HEK293T (cell line): Measurements from ENCODE around the gene CANX.

Experiments
- CTCF ChIA-PET: fragments of 350-600 bp; formaldehyde crosslinking; extraction: SDS; loops from one replicate; lab custom pipeline; 2021; ENCODE audit warnings: antibody characterized with exemption, inconsistent platforms; lab: Yijun Ruan, JAX
- POLR2A ChIA-PET: fragments of 350-600 bp; formaldehyde crosslinking; extraction: SDS; loops from one replicate; lab custom pipeline; 2020; ENCODE audit warnings: antibody characterized with exemption, inconsistent platforms; lab: Yijun Ruan, JAX
- DNase-seq: peaks from one replicate; pipeline ENCODE4 v3.0.0; 2012; ENCODE audit warnings: mixed read lengths; ENCODE audit errors: extremely low spot score
- ARNT ChIP-seq: fragments of 450-650 bp; IDR thresholded peaks from 2 replicates; pipeline ENCODE4 v1.6.1; 2017; ENCODE audit warnings: mild to moderate bottlenecking
- BHLHE40 ChIP-seq: fragments of 450-650 bp; IDR thresholded peaks from 2 replicates; pipeline ENCODE4 v1.6.1; 2016; ENCODE audit warnings: mild to moderate bottlenecking, moderate library complexity, borderline replicate concordance
- CTBP1 ChIP-seq: fragments of 450-650 bp; IDR thresholded peaks from 2 replicates; pipeline ENCODE4 v1.6.1; 2016; ENCODE audit warnings: borderline replicate concordance
- ELF4 ChIP-seq: fragments of 450-650 bp; IDR thresholded peaks from 2 replicates; pipeline ENCODE4 v1.6.1; 2017; ENCODE audit warnings: antibody characterized with exemption
- FOXA1 ChIP-seq: fragments of 450-650 bp; IDR thresholded peaks from 2 replicates; pipeline ENCODE4 v1.6.1; 2016; ENCODE audit warnings: mild to moderate bottlenecking
- FOXK2 ChIP-seq: fragments of 450-650 bp; IDR thresholded peaks from 2 replicates; pipeline ENCODE4 v1.6.1; 2016; ENCODE audit warnings: mild to moderate bottlenecking
- FOXM1 ChIP-seq: fragments of 450-650 bp; IDR thresholded peaks from 2 replicates; pipeline ENCODE4 v1.6.1; 2017; ENCODE audit warnings: mild to moderate bottlenecking, borderline replicate concordance
- HDGF ChIP-seq: fragments of 450-650 bp; IDR thresholded peaks from 2 replicates; pipeline ENCODE4 v1.6.1; 2017; ENCODE audit warnings: antibody characterized with exemption, borderline replicate concordance
- L3MBTL2 ChIP-seq: fragments of 450-650 bp; conservative IDR thresholded peaks from 2 replicates; pipeline ENCODE4 v1.6.1; 2016; ENCODE audit warnings: mild to moderate bottlenecking
- LEF1 ChIP-seq: fragments of 450-650 bp; IDR thresholded peaks from 2 replicates; pipeline ENCODE4 v1.6.1; 2017; ENCODE audit warnings: mild to moderate bottlenecking, borderline replicate concordance
- NFRKB ChIP-seq: fragments of 450-650 bp; IDR thresholded peaks from 2 replicates; pipeline ENCODE4 v1.6.1; 2016; ENCODE audit warnings: mild to moderate bottlenecking, moderate library complexity
- PKNOX1 ChIP-seq: fragments of 450-650 bp; IDR thresholded peaks from 2 replicates; pipeline ENCODE4 v1.6.1; 2016
- SP1 ChIP-seq: fragments of 450-650 bp; IDR thresholded peaks from 2 replicates; pipeline ENCODE4 v1.6.1; 2017
- SUZ12 ChIP-seq: fragments of 450-650 bp; IDR thresholded peaks from 2 replicates; pipeline ENCODE4 v1.6.1; 2016; ENCODE audit warnings: mild to moderate bottlenecking
- TARDBP ChIP-seq: fragments of 450-650 bp; IDR thresholded peaks from 2 replicates; pipeline ENCODE4 v1.6.1; 2016
- ZNF384 ChIP-seq: fragments of 450-650 bp; IDR thresholded peaks from 2 replicates; pipeline ENCODE4 v1.6.1; 2016

The CANX gene

GRCh38 chr5:179780362-179780761 is 81.6 kb downstream of the CANX start:
- ChIA-PET POLR2A (no interaction called here), CTCF (interaction anchor here (0.9 to 1.1 kb wide), 2 partner anchors 12 to 17 kb away, joined by 4 read pairs; no protein-coding TSS in a partner anchor)
- DNase-seq, result no peak
- TF ChIP-seq L3MBTL2, result no peak
- no peak for TF ChIP-seq PKNOX1
- no peak for TF ChIP-seq CTBP1
- no peak for TF ChIP-seq SP1
- no peak for TF ChIP-seq SUZ12
- TF ChIP-seq NFRKB, result no peak
- TF ChIP-seq TARDBP, result no peak
- TF ChIP-seq BHLHE40, result no peak
- TF ChIP-seq ELF4, result no peak
- TF ChIP-seq FOXM1, result no peak
- TF ChIP-seq FOXK2, result no peak
- TF ChIP-seq ARNT, result no peak
- TF ChIP-seq LEF1, result no peak
- TF ChIP-seq FOXA1, result no peak
- TF ChIP-seq ZNF384, result no peak
- no peak for TF ChIP-seq HDGF
